Testis (tissue), 2 donors: ENCODE measurements around the gene CDKN1A.

ENCODE experiments used
- CTCF ChIP-seq, 3 experiments: fragments of 450-650 bp in 2 of 3; fragments of 200-600 bp in 1 of 3; sonication (generic) in 1 of 3; IDR thresholded peaks; one replicate each; pipeline ENCODE4 v1.5.1; 2016 to 2019; ENCODE audit warnings: antibody characterized with exemption in 3 of 3, mild to moderate bottlenecking in 2 of 3, moderate library complexity in 1 of 3
- POLR2A ChIP-seq: fragments of 450-650 bp; IDR thresholded peaks from one replicate; pipeline ENCODE4 v1.6.1; 2017; ENCODE audit warnings: antibody characterized with exemption, mild to moderate bottlenecking, moderate library complexity

- TF ChIP-seq CTCF (IDR thresholded peaks at IDR 0.05) (no peak), POLR2A (no peak)
Observed at GRCh38 chr6:36700071-36700812, 21.7 kb downstream of the CDKN1A start.
